Endodermal cell (in vitro differentiated cells): Measurements from ENCODE around the gene RPTOR. TPM values are rescaled to one million over a fixed set of nuclear protein-coding genes. Genes with fewer than 3 reads are reported as not detected.

ENCODE experiments used
- DNase-seq: peaks from one replicate; pipeline ENCODE4 v3.0.0-alpha.2; 2017
- H3K27ac ChIP-seq: 2 replicates; pipeline ENCODE4 v1.5.1; 2013; ENCODE audit warnings: mild to moderate bottlenecking, low read depth, low read length, moderate library complexity
- H3K27me3 ChIP-seq: 2 replicates; pipeline ENCODE4 v1.6.1; 2013; ENCODE audit warnings: mild to moderate bottlenecking, low read length, moderate library complexity; ENCODE audit not compliant: insufficient read depth, control insufficient read depth, poor library complexity, severe bottlenecking
- H3K36me3 ChIP-seq: 2 replicates; pipeline ENCODE4 v1.7.0; 2013; ENCODE audit warnings: mild to moderate bottlenecking, low read length, moderate library complexity; ENCODE audit not compliant: control insufficient read depth, insufficient read depth
- H3K4me1 ChIP-seq: one replicate; pipeline ENCODE4 v1.7.0; 2013; ENCODE audit warnings: low read length; ENCODE audit not compliant: control insufficient read depth, insufficient read depth
- H3K4me3 ChIP-seq: 2 replicates; pipeline ENCODE4 v1.5.1; 2013; ENCODE audit warnings: mild to moderate bottlenecking, low read length, moderate library complexity
- H3K9ac ChIP-seq: 2 replicates; pipeline ENCODE4 v1.6.1; 2013; ENCODE audit warnings: mild to moderate bottlenecking, low read length, moderate library complexity; ENCODE audit not compliant: poor library complexity, severe bottlenecking; ENCODE audit errors: extremely low read depth
- H3K9me3 ChIP-seq: 2 replicates; pipeline ENCODE4 v1.6.1; 2013; ENCODE audit warnings: mild to moderate bottlenecking, low read length, moderate library complexity; ENCODE audit not compliant: control insufficient read depth
- H3K27ac Mint-ChIP-seq: 2 replicates; pipeline ENCODE4 v1.8.0; 2020; ENCODE audit warnings: mixed read lengths
- H3K27me3 Mint-ChIP-seq: 2 replicates; pipeline ENCODE4 v1.8.0; 2021; ENCODE audit warnings: mild to moderate bottlenecking, mixed read lengths; ENCODE audit not compliant: insufficient read depth
- H3K36me3 Mint-ChIP-seq: 2 replicates; pipeline ENCODE4 v1.8.0; 2020; ENCODE audit warnings: low read depth, mixed read lengths
- H3K4me1 Mint-ChIP-seq: 2 replicates; pipeline ENCODE4 v1.8.0; 2020; ENCODE audit warnings: mixed read lengths
- H3K4me3 Mint-ChIP-seq: 2 replicates; pipeline ENCODE4 v1.8.0; 2020; ENCODE audit warnings: mild to moderate bottlenecking, moderate library complexity, mixed read lengths
- H3K9me3 Mint-ChIP-seq: 2 replicates; pipeline ENCODE4 v1.8.0; 2020; ENCODE audit warnings: mild to moderate bottlenecking, mixed read lengths
- WGBS, 2 experiments: methylation state at CpG; one replicate each; pipeline versions ENCODE4 v1.1.5 to v1.1.7; 2013; ENCODE audit warnings: missing lambda C conversion rate in 2 of 2, mixed read lengths in 1 of 2; ENCODE audit not compliant: insufficient coverage in 1 of 2, insufficient read length in 1 of 2; 5-methylcytosine and 5-hydroxymethylcytosine counted together
- total RNA-seq, 2 donors: library from RNA; stranded (reverse); fragmentation: NEBNext Ultra II Directional in 1 of 2; extraction: Animal tissue kit (Norgen Biotek cat#: 25700) in 1 of 2; gene quantifications; 2 replicates in 1 of 2; 3 replicates in 1 of 2; pipeline ENCODE4 v1.2.1, GENCODE V29; 2021
- TF ChIP-seq, protein P1 (sequence below): fragments of 200-600 bp; sonication (generic); conservative IDR thresholded peaks from 2 replicates; pipeline ENCODE4 v1.5.0; 2021; ENCODE audit warnings: antibody characterized with exemption, mild to moderate bottlenecking

The RPTOR gene
- total RNA-seq, 2 donors from 2014 or later: 45.1 to 53.4 TPM

- TF ChIP-seq, protein P1, sequence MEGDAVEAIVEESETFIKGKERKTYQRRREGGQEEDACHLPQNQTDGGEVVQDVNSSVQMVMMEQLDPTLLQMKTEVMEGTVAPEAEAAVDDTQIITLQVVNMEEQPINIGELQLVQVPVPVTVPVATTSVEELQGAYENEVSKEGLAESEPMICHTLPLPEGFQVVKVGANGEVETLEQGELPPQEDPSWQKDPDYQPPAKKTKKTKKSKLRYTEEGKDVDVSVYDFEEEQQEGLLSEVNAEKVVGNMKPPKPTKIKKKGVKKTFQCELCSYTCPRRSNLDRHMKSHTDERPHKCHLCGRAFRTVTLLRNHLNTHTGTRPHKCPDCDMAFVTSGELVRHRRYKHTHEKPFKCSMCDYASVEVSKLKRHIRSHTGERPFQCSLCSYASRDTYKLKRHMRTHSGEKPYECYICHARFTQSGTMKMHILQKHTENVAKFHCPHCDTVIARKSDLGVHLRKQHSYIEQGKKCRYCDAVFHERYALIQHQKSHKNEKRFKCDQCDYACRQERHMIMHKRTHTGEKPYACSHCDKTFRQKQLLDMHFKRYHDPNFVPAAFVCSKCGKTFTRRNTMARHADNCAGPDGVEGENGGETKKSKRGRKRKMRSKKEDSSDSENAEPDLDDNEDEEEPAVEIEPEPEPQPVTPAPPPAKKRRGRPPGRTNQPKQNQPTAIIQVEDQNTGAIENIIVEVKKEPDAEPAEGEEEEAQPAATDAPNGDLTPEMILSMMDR: no peak
- Histone ChIP-seq H3K27ac (no peak overlapping the region), H3K36me3 (peaks cover 3% of the 10 kb centered on the region), H3K9me3 (peaks cover 8% of the 10 kb centered on the region), H3K4me3 (no peak overlapping the region), H3K4me1 (no peaks in the 10 kb centered on the region), H3K27me3 (no peaks in the 10 kb centered on the region), H3K9ac (no peak overlapping the region)
- Mint-ChIP-seq H3K4me1 (peaks cover 4% of the 10 kb centered on the region), H3K9me3 (peaks cover 5% of the 10 kb centered on the region), H3K27me3 (no peaks in the 10 kb centered on the region), H3K4me3 (no peak overlapping the region), H3K36me3 (peaks cover 3% of the 10 kb centered on the region), H3K27ac (no peak overlapping the region)
- WGBS, 2 experiments: 95 to 97% methylated on average over 19 of the region's 19 CpGs
- no peak for DNase-seq
Observed at GRCh38 chr17:80643326-80644099, 98.9 kb downstream of the RPTOR start.

DNA sequence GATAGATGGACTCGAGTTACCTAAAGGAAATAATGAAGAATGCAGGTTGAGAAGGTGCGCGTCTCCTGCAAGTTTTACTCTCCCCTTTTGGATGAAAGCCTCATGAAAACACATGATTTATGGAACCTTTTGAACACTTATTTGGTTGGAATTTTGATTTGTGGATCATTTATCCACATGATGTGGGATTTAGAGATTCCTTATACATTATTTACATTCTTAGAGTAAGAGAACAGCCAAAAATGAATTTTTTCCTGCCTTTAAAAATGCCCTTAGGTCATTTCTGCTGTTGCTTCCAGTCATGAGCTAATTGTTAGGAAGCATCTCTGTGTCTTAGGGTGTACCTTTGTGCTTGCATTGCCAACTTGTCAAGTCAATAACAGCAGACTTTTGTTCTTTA, 99.9 kb downstream of the RPTOR start:
- Histone ChIP-seq H3K4me1 (peaks cover 4% of the 10 kb centered on the region), H3K27me3 (no peaks in the 10 kb centered on the region), H3K36me3 (peaks cover 3% of the 10 kb centered on the region), H3K9ac (no peak overlapping the region), H3K4me3 (no peak overlapping the region), H3K27ac (no peak overlapping the region), H3K9me3 (peaks cover 8% of the 10 kb centered on the region)
- no peak for DNase-seq
- Mint-ChIP-seq H3K4me1 (peaks cover 7% of the 10 kb centered on the region), H3K9me3 (peaks cover 5% of the 10 kb centered on the region), H3K36me3 (peaks cover 3% of the 10 kb centered on the region), H3K27ac (no peak overlapping the region), H3K4me3 (no peak overlapping the region), H3K27me3 (no peaks in the 10 kb centered on the region)
- WGBS, 2 experiments: 92 to 99% methylated on average over 3 of the region's 3 CpGs
- TF ChIP-seq, protein P1: no peak

- peaks cover 19% of the 10 kb centered on the region for H3K4me1 Mint-ChIP-seq
- Histone ChIP-seq H3K4me1 (peaks cover 7% of the 10 kb centered on the region), H3K9ac (no peak overlapping the region), H3K4me3 (no peak overlapping the region), H3K27ac (no peak overlapping the region), H3K27me3 (no peaks in the 10 kb centered on the region), H3K36me3 (peaks cover 3% of the 10 kb centered on the region), H3K9me3 (peaks cover 8% of the 10 kb centered on the region)
- H3K27me3 Mint-ChIP-seq: no peaks in the 10 kb centered on the region
- H3K9me3 Mint-ChIP-seq: peaks cover 5% of the 10 kb centered on the region
- H3K27ac Mint-ChIP-seq: no peak overlapping the region
- no peak overlapping the region for H3K4me3 Mint-ChIP-seq
- 94 to 95% methylated on average over 11 of the region's 11 CpGs for WGBS, 2 experiments
- peaks cover 3% of the 10 kb centered on the region for H3K36me3 Mint-ChIP-seq
- TF ChIP-seq, protein P1: no peak
- DNase-seq: no peak
Observed at GRCh38 chr17:80645706-80646325, 101.2 kb downstream of the RPTOR start.
